CD14-positive monocyte (primary cell): ENCODE measurements around the gene VWA5B2. TPM values are rescaled to one million over a fixed set of nuclear protein-coding genes. Genes with fewer than 3 reads are reported as not detected.

Experiments
- DNase-seq, 3 donors: peaks; one replicate each; pipeline ENCODE4 v3.0.0-alpha.2; 2011 to 2022
- H2AFZ ChIP-seq: 2 replicates; pipeline ENCODE4 v1.6.0; 2012; ENCODE audit warnings: mild to moderate bottlenecking, low read depth, low read length, inconsistent platforms; ENCODE audit not compliant: insufficient read depth, poor library complexity, severe bottlenecking
- H3K27ac ChIP-seq, 2 donors: 1 replicate in 1 of 2; 2 replicates in 1 of 2; pipeline ENCODE4 v1.5.1; 2012 to 2013; ENCODE audit warnings: low read length in 2 of 2, control low read depth in 1 of 2, inconsistent platforms in 1 of 2, low read depth in 1 of 2, mild to moderate bottlenecking in 1 of 2
- H3K27me3 ChIP-seq, 2 donors: one replicate each; pipeline versions ENCODE4 v1.6.0 to v1.6.1; 2011 to 2013; ENCODE audit warnings: low read length in 2 of 2; ENCODE audit not compliant: control insufficient read depth in 2 of 2, insufficient read depth in 2 of 2
- H3K36me3 ChIP-seq, 2 donors: replicated peaks in 1 of 2; 1 replicate in 1 of 2; 2 replicates in 1 of 2; pipeline versions ENCODE4 v1.5.1 to v1.6.1; 2012 to 2013; ENCODE audit warnings: low read length in 2 of 2, control low read depth in 1 of 2, inconsistent platforms in 1 of 2, mild to moderate bottlenecking in 1 of 2; ENCODE audit not compliant: insufficient read depth in 2 of 2, control insufficient read depth in 1 of 2
- H3K4me1 ChIP-seq, 2 donors: 1 replicate in 1 of 2; 2 replicates in 1 of 2; pipeline versions ENCODE4 v1.5.1 to v1.6.1; 2012 to 2013; ENCODE audit warnings: low read length in 2 of 2, control low read depth in 1 of 2, inconsistent platforms in 1 of 2, mild to moderate bottlenecking in 1 of 2, moderate library complexity in 1 of 2; ENCODE audit not compliant: insufficient read depth in 2 of 2, control insufficient read depth in 1 of 2
- H3K4me2 ChIP-seq: replicated peaks from 2 replicates; pipeline ENCODE3; 2012; ENCODE audit warnings: low read length, moderate library complexity, mild to moderate bottlenecking; ENCODE audit not compliant: poor library complexity, severe bottlenecking; ENCODE audit errors: extremely low read depth
- H3K4me3 ChIP-seq, 3 experiments: fragments of 200-600 bp in 1 of 3; sonication (generic) in 1 of 3; replicated peaks in 1 of 3; 1 replicate in 2 of 3; 2 replicates in 1 of 3; pipeline ENCODE4 v1.5.1; 2011 to 2013; ENCODE audit warnings: low read length in 3 of 3, mild to moderate bottlenecking in 3 of 3, control low read depth in 2 of 3, low read depth in 2 of 3, inconsistent platforms in 1 of 3, moderate library complexity in 1 of 3
- H3K79me2 ChIP-seq: 2 replicates; pipeline ENCODE4 v1.6.0; 2012; ENCODE audit warnings: mild to moderate bottlenecking, control low read depth, inconsistent platforms, low read length, moderate library complexity; ENCODE audit not compliant: insufficient read depth
- H3K9ac ChIP-seq: 2 replicates; pipeline ENCODE4 v1.6.0; 2017; ENCODE audit warnings: low read length, mild to moderate bottlenecking; ENCODE audit not compliant: insufficient read depth, poor library complexity, severe bottlenecking
- H3K9me3 ChIP-seq, 2 donors: replicated peaks in 1 of 2; 1 replicate in 1 of 2; 2 replicates in 1 of 2; pipeline versions ENCODE4 v1.5.1 to v1.6.1; 2012 to 2013; ENCODE audit warnings: low read length in 2 of 2, control low read depth in 1 of 2; ENCODE audit not compliant: control insufficient read depth in 1 of 2, insufficient read depth in 1 of 2
- H4K20me1 ChIP-seq: 2 replicates; pipeline ENCODE4 v1.6.0; 2012; ENCODE audit warnings: mild to moderate bottlenecking, low read length, control low read depth, moderate library complexity; ENCODE audit not compliant: insufficient read depth
- H3K27ac Mint-ChIP-seq, 7 donors: one replicate each; pipeline ENCODE4 v1.8.0; 2020; ENCODE audit warnings: mild to moderate bottlenecking in 7 of 7, mixed read lengths in 7 of 7, moderate library complexity in 6 of 7, inconsistent platforms in 2 of 7
- H3K27me3 Mint-ChIP-seq, 3 donors: one replicate each; pipeline ENCODE4 v1.8.0; 2021 to 2022; ENCODE audit warnings: low read depth in 3 of 3, mild to moderate bottlenecking in 3 of 3, mixed read lengths in 3 of 3, moderate library complexity in 3 of 3, inconsistent platforms in 1 of 3
- H3K36me3 Mint-ChIP-seq, 2 donors: one replicate each; pipeline ENCODE4 v1.8.0; 2020; ENCODE audit warnings: mixed read lengths in 2 of 2, inconsistent platforms in 1 of 2, mild to moderate bottlenecking in 1 of 2
- H3K4me1 Mint-ChIP-seq: one replicate; pipeline ENCODE4 v1.8.0; 2020; ENCODE audit warnings: mild to moderate bottlenecking, mixed read lengths
- H3K4me3 Mint-ChIP-seq, 2 donors: one replicate each; pipeline ENCODE4 v1.8.0; 2020; ENCODE audit warnings: mild to moderate bottlenecking in 2 of 2, mixed read lengths in 2 of 2, moderate library complexity in 1 of 2
- H3K9me3 Mint-ChIP-seq, 7 donors: one replicate each; pipeline ENCODE4 v1.8.0; 2020 to 2022; ENCODE audit warnings: mixed read lengths in 7 of 7, mild to moderate bottlenecking in 6 of 7, moderate library complexity in 6 of 7, inconsistent platforms in 2 of 7
- CTCF ChIP-seq: fragments of 200-600 bp; IDR thresholded peaks from one replicate; pipeline ENCODE4 v1.8.0; 2022; ENCODE audit warnings: antibody characterized with exemption, mild to moderate bottlenecking
- WGBS: methylation state at CpG from one replicate; pipeline ENCODE4 v1.1.5; 2013; ENCODE audit warnings: missing lambda C conversion rate; ENCODE audit not compliant: insufficient coverage; 5-methylcytosine and 5-hydroxymethylcytosine counted together
- intact Hi-C, 2 donors: fragments of 100-400 bp; cut with micrococcal nuclease; formaldehyde crosslinking; loops; one replicate each; pipeline versions ENCODE4 v1.15.0 to v1.15.1; 2023
- polyA plus RNA-seq, 3 donors: library from polyadenylated mRNA; depleted of rRNA in 1 of 3; unstranded in 2 of 3; stranded (reverse) in 1 of 3; fragments of 300-500 nt in 2 of 3; fragments of >200 nt in 1 of 3; fragmentation: Illumina TruSeq in 2 of 3; gene quantifications; 1 replicate in 2 of 3; 2 replicates in 1 of 3; pipeline ENCODE4 v1.2.3, GENCODE V29; 2012 to 2021

VWA5B2 gene
- polyA plus RNA-seq, 3 donors = 0.32 TPM; not detected in 2

- no peak overlapping the region for H3K9ac ChIP-seq
- no peaks in the 10 kb centered on the region for H3K4me1 ChIP-seq
- no peak overlapping the region for H3K4me3 ChIP-seq
- no peaks in the 10 kb centered on the region for H4K20me1 ChIP-seq
- H2AFZ ChIP-seq = no peak overlapping the region
- intact Hi-C loops = no loop called here
- Mint-ChIP-seq H3K9me3 (no peaks in the 10 kb centered on the region), H3K27me3 (peaks cover 2 to 6% (median 5%) of the 10 kb centered on the region in 3 donors), H3K4me1 (no peaks in the 10 kb centered on the region), H3K4me3 (peak overlapping the region in 1 of 2 donors; percentile 24), H3K36me3 (peaks cover 39 to 44% of the 10 kb centered on the region in 2 donors), H3K27ac (no peak overlapping the region)
- H3K27me3 ChIP-seq = no peaks in the 10 kb centered on the region
- no peak for DNase-seq
- 72% methylated on average over 39 of the region's 46 CpGs for WGBS
- TF ChIP-seq CTCF = peak; percentile 17
- H3K9me3 ChIP-seq = no peaks in the 10 kb centered on the region
- no peak overlapping the region for H3K4me2 ChIP-seq
- H3K36me3 ChIP-seq = peaks cover 39 to 45% of the 10 kb centered on the region in 2 donors
- H3K27ac ChIP-seq = no peak overlapping the region
- H3K79me2 ChIP-seq = no peaks in the 10 kb centered on the region
Measured at GRCh38 chr3:184241447-184242296, 12.3 kb downstream of the VWA5B2 start.

- no peak for DNase-seq
- Histone ChIP-seq H2AFZ (no peak overlapping the region), H4K20me1 (no peaks in the 10 kb centered on the region), H3K27me3 (no peaks in the 10 kb centered on the region), H3K79me2 (no peaks in the 10 kb centered on the region), H3K9me3 (no peaks in the 10 kb centered on the region), H3K36me3 (peaks cover 39 to 45% of the 10 kb centered on the region in 2 donors), H3K27ac (no peak overlapping the region), H3K9ac (no peak overlapping the region), H3K4me3 (no peak overlapping the region), H3K4me1 (no peaks in the 10 kb centered on the region), H3K4me2 (no peak overlapping the region)
- Mint-ChIP-seq H3K4me3 (peak overlapping the region in 1 of 2 donors; percentile 24), H3K36me3 (peaks cover 39 to 44% of the 10 kb centered on the region in 2 donors), H3K27ac (peak overlapping the region in 1 of 7 donors; percentile 64), H3K9me3 (no peaks in the 10 kb centered on the region), H3K27me3 (peaks cover 3 to 6% (median 5%) of the 10 kb centered on the region in 3 donors), H3K4me1 (no peaks in the 10 kb centered on the region)
- WGBS = 95% methylated on average over 4 of the region's 5 CpGs
- intact Hi-C loops = no loop called here
- peak; percentile 3 for TF ChIP-seq CTCF
Measured at GRCh38 chr3:184242297-184242685, 12.9 kb downstream of the VWA5B2 start.
